ENCODE results near the gene PREX1.
"Not testable (repeated sequence)": the region's sequence is repeated elsewhere in the genome, so short reads cannot be mapped to it uniquely, and the experiment has no call there.

PREX1 gene

DNA sequence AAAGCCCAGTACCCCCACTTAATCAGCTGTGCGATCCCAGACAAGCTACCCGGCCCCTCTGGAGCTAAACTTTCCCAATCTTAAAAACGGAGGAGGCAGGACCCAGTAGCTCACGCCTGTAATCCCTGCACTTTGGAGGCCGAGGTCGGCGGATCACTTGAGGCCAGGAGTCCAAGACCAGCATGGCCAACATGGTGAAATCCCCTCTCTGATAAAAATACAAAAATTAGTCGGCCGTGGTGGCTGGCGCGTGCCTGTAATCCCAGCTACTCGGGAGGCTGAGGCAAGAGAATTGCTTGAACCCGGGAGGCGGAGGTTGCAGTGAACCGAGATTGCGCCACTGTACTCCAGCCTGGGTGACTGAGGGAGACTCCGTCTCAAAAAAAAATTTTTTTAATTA is 1.3 kb downstream of the PREX1 start:
- DNase-seq = not testable (repeated sequence)

- no peak for DNase-seq
Measured at GRCh38 chr20:48826069-48826468, 1.7 kb downstream of the PREX1 start.

GRCh38 chr20:48825566-48825920 is 2.3 kb downstream of the PREX1 start:
- no peak for DNase-seq

- no peak for DNase-seq
Measured at GRCh38 chr20:48824830-48825565, 2.8 kb downstream of the PREX1 start.

DNA sequence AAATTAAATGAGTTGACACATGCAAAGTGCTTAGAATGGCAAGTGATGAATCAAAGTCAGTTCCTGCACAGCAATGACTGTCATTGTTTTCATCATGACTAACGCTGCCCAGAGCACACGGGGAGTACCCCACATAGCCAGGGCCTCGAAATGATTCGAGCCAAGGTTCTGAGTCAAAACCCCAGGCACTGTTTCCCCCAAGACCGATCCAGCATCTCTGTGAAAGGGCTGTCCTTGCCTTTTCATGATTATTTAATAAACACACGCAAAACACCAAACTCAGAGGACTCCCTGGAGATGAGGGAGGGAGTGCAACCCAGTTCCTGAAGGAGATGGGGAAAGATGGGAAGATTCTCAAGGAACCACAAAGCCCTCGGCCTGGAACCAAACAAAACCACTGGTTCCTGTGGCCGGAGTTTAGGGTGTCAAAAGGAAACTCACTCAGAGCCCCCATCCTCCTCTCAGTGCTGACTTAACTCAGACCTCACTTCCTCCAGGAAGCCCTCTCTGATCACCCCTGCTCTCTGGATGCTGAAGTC is 3.8 kb downstream of the PREX1 start:
- no peak for DNase-seq

GRCh38 chr20:48823476-48823875 is 4.3 kb downstream of the PREX1 start:
- no peak for DNase-seq

GRCh38 chr20:48822879-48823385 is 4.9 kb downstream of the PREX1 start:
- no peak for DNase-seq

DNA sequence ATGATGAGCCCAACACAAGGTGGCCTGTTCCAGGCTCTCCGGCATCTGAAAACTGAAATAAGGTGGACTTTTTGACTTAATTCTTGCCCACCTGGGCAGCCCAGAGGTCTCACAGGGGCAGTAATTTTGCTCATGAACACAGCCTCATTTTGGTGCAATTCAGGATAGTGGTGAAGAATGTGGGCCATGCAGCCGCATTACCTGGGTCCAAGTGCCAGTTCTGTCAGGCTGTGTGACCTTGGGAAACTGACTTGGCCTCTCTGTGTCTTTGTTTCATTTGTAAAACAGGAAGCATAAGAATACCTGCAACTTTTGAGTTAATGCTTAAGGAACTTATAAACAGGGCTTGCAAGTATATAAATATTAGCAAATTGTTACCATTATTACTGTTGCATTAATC is 5.6 kb downstream of the PREX1 start:
- DNase-seq = no peak

DNA sequence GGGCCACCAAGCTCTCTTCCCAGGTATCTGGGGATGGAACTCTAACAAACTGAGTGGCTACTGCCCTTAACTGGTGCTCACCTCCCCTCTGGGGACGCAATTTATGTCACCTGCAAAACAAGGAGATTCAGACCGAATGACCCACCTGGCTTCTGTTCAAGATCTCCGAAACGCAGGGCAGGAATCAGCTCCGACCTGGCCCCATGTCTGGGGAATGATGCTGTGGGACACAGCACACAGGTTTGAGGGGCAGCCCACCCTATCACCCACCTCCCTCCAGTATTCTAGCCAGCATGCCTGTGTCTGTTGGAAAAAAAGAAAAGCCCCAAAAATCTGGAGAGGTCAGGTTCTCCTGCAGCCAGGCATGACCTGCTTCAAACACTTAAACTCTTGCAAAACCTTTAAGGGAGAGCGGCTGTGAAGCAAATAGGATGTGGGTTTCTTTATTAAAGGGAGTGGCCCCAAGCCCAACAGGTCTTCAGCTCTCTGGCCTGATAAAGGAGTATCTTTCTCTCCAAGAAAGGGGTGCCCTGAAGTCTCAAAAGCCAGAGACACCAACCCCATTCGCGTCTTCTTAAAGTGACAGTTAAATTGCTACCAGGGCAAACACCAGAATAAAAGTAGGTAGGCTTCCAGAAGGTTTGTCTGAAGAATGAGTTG is 6.4 kb downstream of the PREX1 start:
- no peak for DNase-seq

DNA sequence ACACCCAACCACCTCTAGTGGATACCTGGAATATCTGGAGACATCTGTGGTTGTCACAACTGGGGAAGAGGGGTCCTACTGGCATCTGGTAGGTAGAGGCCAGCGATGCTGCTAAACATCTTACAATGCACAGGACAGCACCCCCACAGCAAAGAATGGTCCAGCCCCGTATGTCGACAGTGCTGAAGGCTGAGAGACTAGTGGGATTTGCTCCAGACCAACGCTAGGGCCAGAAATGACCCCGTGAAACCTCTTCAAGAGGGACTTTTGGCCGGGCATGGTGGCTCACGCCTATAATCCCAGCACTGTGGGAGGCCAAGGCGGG is 7.2 kb downstream of the PREX1 start:
- DNase-seq = no peak

GRCh38 chr20:48819821-48820648 is 7.8 kb downstream of the PREX1 start:
- no peak for DNase-seq

GRCh38 chr20:48819089-48819488 is 8.7 kb downstream of the PREX1 start:
- DNase-seq = no peak

GRCh38 chr20:48818481-48818987 is 9.3 kb downstream of the PREX1 start:
- no peak for DNase-seq

- no peak for DNase-seq
Measured at GRCh38 chr20:48818031-48818370, 9.8 kb downstream of the PREX1 start.

DNA sequence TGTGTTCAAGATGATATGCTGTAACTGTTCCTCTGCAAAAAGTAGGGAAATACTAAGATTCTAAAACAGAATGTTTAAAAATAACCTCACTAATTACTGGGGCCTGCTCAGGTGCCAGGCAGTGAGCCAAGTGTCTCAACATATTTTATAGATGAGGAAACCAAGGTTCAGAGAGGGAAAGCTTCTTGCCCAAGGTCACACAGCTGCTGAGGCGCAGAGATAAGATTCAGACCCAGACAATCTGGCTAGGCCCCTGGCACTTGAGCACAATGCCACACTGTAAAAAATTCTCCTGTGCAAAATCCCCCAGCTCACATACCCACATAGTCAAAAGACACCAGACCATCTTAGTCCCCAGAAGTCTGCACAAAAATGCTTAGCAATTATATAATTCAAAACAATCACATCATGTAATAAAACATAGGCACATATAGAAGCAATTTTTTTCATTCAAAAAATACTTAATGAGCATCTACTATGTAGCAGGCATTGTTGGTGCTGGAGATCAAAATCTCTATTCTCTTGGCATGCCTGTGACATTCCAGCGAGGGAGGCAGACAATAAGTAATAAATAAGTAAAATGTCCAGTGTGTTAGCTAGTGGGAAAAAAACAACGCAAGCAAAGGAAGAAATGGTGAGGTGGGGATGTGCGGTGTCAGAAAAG is 10.3 kb downstream of the PREX1 start:
- DNase-seq = no peak

GRCh38 chr20:48816282-48817205 is 11.3 kb downstream of the PREX1 start:
- DNase-seq = no peak

DNA sequence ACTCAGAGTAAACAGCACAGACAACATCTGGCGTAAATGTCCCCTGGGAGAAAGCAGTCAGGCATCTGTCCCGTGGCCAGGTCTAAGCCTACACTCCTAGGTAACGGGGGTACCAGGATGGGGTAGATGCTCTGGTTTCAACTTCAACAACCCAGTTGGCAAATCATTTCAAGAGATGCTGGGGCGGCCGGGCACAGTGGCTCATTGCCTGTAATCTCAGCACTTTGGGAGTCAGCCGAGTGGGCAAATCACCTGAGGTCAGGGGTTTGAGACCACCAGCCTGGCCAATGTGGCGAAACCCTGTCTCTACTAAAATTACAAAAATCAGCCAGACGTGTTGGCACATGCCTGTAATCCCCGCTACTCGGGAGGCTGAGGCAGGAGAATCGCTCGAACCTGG is 12.3 kb downstream of the PREX1 start:
- DNase-seq = no peak

GRCh38 chr20:48814633-48815032 is 13.2 kb downstream of the PREX1 start:
- DNase-seq = no peak

- no peak for DNase-seq
Measured at GRCh38 chr20:48813930-48814546, 13.8 kb downstream of the PREX1 start.

DNA sequence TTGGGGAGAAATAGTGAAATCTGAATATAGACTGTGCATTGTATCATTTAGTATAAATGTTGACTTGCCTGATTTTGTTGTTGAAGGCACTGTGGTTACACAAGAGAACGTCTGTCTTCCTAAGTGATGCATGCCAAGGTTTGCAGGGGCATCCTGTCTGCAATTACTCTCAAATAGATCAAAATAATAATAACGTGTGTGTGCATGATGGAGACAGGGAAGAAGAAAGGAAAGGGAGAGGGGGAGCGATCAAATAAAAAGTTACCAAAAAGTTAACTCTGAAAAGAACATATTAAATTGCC is 14.4 kb downstream of the PREX1 start:
- DNase-seq = no peak

DNA sequence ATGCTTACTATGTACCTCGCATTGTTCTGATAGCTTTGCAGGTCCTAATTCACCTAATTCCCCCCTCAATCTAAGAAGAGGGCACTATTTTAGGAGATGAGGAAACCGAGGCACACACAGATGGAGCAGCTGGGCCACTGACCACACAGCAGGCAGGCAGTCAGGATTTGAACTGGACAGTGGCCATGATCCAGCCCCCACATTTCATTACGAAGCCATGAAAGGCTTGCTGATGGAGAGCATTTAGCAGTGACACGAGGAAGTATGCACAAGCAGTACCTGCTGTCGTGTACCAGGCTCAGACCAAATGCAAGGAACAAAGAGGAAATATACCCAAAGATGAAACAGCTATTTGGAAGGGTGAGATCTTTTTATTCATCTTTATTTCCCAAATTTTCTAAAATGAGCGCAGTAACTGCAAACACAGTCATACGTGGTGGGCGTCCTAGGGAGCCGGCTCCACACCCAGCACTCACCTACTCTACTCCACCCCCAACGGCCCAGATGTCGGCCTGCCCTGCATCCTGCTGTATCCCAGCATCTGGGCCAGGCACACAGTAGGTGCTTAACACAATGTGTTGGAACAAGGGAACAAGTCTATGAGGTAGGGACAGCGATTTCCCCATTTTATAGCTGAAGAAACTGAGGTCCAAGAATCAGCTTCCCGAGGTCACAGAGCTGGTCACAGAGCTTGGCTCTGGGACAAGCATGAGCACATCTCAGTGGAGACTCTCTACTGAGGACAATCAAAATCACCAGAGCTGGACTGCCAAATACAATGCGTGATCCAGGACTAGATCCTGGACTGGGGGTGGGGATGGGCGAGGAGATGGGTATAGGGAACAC is 15.0 kb downstream of the PREX1 start:
- no peak for DNase-seq
